Hindlimb muscle (tissue), 1 donor: ENCODE measurements around the gene ARMC8. TPM values are rescaled to one million over a fixed set of nuclear protein-coding genes. Genes with fewer than 3 reads are reported as not detected.

Experiments used
- DNase-seq: peaks from one replicate; pipeline ENCODE4 v3.0.0-alpha.2; 2013
- polyA plus RNA-seq: library from polyadenylated mRNA; unstranded; fragments of 120-200 nt; gene quantifications from one replicate; pipeline ENCODE4 v1.2.1, GENCODE V29; 2013; ENCODE audit not compliant: insufficient read length

ARMC8 gene
- polyA plus RNA-seq, 1 donor: 42.6 TPM

DNA sequence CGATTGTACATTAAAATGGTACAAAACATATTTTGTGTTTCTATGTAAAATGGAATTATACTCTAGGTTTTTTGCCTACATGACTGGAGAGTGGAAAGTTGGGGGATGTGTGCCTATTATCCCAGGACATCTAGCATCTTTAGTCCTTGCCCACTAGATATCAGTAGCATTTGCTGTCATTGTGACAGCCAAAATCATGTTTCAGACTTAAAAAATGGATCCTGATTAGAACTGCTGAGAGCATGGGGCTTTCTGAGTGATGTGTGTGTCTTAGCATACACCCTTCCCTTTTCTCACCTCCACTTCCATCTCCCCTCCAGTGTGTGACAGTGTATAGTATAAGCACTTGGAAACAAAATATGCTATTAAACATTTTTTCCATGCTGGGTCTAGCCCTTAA, 13.3 kb downstream of the ARMC8 start:
- DNase-seq: no peak

GRCh38 chr3:138202945-138203701, 16.0 kb downstream of the ARMC8 start:
- no peak for DNase-seq

DNA sequence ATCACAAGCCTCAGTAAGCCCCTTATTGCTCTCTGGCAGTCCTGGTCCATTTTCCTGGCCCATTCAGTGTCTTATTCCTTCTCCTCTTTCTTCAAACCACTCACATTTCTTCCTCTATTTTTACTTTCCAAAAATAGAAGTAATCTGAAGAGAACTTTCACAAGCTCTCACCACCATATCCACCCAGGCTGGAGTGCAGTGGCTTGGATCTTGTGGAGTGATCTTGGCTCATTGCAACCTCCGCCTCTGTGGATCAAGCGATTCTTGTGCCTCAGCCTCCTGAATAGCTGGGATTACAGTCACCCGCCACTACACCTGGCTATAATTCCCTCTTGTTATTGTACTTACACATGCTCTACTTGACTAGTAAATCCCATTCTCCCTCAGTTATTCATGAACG, 16.8 kb downstream of the ARMC8 start:
- DNase-seq: no peak

DNA sequence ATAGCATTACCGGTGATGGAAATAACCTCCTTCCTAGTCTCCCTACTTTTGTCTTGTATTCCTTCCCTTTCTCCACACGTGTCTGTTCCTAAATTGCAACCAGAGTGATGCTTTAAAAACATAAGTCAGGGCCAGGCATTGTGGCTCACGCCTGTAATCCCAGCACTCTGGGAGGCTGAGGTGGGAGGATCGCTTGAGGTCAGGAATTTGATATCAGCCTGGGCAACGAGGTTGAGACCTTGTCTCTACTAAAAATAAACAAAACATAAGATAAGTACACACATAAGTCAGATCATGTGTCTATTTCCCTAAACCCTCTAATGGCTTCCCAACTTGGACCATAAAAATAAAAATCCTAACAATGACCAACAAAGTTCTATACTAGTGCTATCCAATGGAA, 18.4 kb downstream of the ARMC8 start:
- no peak for DNase-seq

- no peak for DNase-seq
These were observed 19.1 kb downstream of the ARMC8 start for GRCh38 chr3:138206196-138206595.

GRCh38 chr3:138210528-138210927, 23.4 kb downstream of the ARMC8 start:
- no peak for DNase-seq

DNA sequence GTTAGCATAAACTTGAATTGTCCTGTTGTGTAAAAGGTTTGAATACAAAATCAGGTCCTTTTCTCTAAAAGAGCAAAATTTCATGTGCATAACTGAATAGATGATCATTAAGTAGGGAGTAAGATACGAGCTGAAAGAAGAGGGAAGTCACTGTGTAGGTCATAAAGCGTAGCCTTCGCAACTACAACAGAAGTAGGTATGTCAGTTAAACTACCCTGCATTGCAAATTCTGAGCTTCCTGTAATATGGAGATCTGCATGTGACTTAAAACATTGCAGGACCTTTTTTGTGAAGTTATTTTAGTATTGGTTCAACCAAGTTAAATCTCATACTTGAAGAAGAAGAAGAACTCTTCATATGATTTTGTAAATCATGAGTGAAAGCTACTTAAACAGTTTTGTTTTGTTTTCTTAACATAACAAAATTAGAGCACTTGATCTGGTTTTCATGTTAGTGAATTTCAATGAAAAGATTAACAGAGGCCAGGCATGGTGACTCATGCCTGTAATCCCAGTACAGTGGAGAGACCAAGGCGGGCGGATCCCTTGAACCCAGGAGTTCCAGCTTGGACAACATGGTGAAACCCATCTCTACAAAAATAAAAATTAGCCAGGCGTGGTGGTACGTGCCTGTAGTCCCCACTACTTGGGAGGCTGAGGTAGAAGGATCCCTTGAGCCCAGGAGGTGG, 26.4 kb downstream of the ARMC8 start:
- no peak for DNase-seq

DNA sequence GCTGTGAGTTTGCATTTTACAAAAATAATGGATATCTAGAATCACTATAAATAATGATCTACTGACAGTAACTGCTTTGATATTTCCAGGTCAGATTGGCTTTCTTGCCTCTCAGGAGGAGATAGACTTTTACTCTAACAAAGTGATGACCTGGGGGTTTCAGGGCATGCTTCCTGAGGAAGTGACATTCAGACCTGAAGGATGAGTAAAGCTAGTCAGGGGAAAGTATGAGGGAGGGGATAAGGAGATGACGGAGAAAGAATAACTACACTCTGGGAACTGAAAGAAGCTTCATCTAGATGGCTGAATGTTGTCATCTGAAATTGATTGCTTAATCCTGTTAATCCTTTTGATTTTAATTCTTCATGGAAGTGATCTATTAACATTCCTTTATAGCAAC, 32.2 kb downstream of the ARMC8 start:
- DNase-seq: no peak

GRCh38 chr3:138220242-138220641, 33.1 kb downstream of the ARMC8 start:
- DNase-seq: no peak

DNA sequence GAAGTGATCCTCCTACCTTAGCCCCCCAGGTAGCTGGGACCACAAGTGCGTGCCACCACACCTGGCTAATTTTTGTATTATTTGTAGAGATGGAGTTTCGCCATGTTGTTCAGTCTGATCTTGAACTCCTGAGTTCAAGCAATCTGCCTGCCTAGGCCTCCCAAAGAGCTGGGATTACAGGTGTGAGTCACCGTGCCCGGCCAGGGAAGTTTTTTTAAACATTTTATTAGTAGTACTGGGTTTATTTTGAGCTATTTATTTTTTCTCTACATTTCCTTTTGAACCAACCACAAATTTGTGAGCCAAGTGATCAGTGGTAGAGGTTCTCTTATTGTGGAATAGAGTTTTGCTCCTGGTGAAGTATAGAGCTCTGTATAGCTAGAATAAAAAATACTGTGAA, 33.7 kb downstream of the ARMC8 start:
- DNase-seq: no peak

DNA sequence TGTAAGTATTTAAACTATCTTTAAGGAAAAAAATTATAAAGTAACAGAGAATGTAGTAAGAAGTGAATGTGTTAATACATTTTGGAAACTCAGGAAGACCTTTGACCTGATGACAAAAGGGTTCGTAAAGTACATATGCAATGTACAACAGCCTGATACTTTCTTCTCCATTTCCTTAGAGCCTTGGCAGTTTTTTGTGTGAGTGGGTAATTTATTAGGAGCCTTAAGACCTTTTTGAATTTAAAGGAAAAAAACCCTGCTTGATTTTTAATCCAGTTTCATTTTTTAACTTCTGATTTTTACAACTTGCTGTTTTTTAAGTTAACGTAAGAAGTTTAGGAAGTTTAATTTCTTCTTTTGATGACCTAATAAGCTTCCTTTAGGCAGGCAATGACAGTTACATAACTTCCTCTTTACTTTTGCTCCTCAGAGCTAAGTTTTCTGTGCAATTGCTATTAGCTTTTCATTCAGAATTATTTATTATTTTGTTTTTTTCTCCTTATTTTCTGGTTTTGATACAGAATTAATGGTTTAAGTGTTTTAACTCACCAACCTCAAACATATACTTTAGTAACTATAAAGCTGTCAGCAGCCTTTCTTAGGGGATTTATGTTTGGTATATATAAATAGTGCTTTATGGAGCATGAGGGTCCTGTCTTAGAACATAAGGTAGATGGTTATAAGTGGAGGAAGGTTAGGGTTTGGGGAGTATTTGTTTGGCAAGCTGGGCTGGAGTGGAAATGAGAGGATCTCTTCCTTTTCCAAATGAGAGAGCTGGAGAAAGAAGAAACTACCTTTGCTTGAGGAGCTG, 35.2 kb downstream of the ARMC8 start:
- no peak for DNase-seq

DNA sequence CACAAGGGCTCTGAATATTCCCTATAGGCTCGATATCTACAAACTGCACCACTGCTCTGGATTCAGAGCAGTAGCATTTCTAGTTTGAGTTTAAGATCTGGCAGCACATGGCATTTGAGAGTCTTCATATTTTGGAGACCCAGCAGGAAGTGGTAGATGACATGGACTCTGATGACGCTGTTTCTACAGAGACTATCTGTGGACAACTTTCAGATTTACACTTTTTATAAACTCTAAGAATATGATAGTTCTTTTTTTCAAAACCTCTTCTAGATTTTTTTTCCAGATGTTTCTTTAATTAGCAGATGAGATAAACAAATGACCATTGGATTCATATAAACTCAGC, 35.8 kb downstream of the ARMC8 start:
- peak; percentile 0 for DNase-seq

DNA sequence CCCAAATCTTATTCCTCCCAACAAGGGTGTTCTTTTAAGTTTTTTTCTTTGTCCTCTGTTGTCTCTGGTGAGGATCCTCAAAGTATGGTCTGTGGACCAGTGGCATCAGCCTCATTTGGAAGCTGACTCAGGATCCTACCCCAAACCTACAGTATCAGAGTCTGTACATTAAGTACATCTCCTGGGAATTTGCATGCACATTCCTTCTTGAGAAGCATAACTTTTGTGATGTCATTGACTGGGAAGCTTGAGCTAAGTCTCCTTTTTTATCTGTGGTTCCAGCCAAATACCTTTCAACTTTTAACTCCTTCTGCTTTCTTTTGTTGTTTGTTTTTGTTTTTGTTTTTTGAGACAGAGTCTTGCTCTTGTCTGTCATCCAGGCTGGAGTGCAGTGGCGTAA, 40.5 kb downstream of the ARMC8 start:
- no peak for DNase-seq

- DNase-seq: no peak
These were observed 43.4 kb downstream of the ARMC8 start for GRCh38 chr3:138230525-138230924.

- DNase-seq: no peak
These were observed 45.7 kb downstream of the ARMC8 start for GRCh38 chr3:138232705-138233364.

GRCh38 chr3:138234401-138235179, 47.5 kb downstream of the ARMC8 start:
- DNase-seq: no peak

GRCh38 chr3:138238711-138239110, 51.6 kb downstream of the ARMC8 start:
- DNase-seq: no peak

DNA sequence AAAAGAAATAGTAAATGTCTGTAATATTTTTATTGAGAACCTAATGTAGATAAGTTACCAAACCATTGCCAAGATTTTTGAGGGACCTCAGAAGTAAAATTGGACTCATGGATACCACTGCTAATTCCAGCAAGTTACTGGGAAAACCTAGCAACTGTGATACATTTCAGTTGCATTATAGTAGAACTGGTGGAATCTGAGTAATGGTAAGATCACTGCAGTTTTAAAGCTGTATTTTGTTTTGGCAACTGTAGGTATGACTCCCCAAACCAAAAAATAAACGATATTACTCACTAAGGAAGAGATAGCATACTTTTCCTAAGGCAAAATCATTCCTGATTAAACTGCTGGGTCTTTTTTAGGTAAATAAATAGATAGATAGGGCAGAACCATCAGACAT, 54.0 kb downstream of the ARMC8 start:
- no peak for DNase-seq

- no peak for DNase-seq
These were observed 54.6 kb downstream of the ARMC8 start for GRCh38 chr3:138241676-138242075.

GRCh38 chr3:138242466-138242865, 55.4 kb downstream of the ARMC8 start:
- DNase-seq: no peak

DNA sequence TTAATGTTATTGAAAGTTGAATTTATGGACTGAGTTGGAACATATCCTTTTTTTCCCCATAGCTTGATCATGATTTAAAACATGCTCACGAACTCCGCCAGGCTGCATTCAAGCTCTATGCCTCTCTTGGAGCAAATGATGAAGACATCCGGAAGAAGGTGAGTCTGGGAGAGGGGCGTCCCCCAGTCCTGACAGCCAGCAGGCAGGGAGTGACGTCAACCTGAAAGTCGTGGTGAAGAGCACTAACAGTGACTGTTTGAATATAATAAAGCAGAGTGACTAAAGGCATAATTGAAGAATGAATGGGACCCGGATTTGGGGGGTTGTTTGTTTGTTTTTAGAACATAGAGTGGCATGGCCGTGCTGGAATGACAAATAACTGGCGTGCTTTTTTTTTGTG, 57.9 kb downstream of the ARMC8 start:
- DNase-seq: no peak

DNA sequence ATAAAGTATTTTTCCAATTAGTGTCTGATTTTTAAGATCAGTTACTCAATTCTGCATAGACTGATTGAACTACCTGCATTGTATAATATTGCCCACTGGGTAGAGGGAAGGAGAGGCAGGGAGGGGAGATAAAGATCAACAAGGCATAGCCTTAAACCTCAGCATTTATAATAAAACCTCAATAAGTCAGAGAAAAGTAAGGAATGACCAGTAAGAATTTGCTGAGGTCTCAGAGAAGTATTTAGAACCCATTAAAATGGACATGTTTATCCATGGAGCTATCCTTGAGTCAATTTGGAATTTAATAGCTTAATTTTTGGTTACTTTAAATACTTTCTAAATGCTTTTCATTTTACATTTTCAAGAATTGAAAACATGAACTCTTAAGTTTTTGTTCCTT, 62.5 kb downstream of the ARMC8 start:
- DNase-seq: no peak
